OCI-LY7 (cell line): ENCODE data around the gene LHPP.

Experiments used
- EZH2phosphoT487 ChIP-seq: fragments of 200-600 bp; sonication (generic); IDR thresholded peaks from 2 replicates; pipeline ENCODE4 v1.6.1; 2018; ENCODE audit warnings: low read depth, borderline replicate concordance, mild to moderate bottlenecking, mixed run types, antibody characterized with exemption, low read length, moderate library complexity, mixed read lengths
- TF ChIP-seq, protein P1 (sequence below): fragments of 200-600 bp; sonication (generic); conservative IDR thresholded peaks from 2 replicates; pipeline ENCODE4 v1.5.1; 2014; ENCODE audit warnings: mild to moderate bottlenecking, antibody characterized with exemption, low read length, moderate library complexity, mixed read lengths

DNA sequence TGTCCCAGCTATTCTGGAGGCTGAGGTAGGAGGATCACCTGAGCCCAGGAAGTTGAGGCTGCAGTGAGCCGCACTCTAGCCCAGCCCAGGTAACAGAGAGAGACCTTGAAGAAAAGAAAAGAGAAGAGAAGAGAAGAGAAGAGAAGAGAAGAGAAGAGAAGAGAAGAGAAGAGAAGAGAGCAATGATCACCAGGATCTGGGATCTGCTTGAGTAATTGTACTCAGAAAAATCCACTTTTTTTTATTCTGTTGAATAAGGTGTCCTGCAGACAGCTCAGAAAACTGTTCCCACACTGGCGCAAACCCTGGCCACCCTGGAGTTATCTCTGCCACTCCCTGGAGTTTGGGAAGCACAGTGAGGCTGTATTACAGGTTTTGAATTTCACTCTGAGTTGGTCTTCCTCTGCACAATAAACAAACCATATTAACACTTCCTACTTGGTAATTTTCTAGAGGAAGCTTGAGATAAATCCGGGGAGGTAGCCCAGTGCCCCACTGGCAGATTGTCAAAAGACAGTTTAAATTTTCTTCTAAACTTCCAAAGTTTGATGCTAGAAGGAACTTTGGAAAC is 33.3 kb upstream of the LHPP start:
- TF ChIP-seq, protein P1, sequence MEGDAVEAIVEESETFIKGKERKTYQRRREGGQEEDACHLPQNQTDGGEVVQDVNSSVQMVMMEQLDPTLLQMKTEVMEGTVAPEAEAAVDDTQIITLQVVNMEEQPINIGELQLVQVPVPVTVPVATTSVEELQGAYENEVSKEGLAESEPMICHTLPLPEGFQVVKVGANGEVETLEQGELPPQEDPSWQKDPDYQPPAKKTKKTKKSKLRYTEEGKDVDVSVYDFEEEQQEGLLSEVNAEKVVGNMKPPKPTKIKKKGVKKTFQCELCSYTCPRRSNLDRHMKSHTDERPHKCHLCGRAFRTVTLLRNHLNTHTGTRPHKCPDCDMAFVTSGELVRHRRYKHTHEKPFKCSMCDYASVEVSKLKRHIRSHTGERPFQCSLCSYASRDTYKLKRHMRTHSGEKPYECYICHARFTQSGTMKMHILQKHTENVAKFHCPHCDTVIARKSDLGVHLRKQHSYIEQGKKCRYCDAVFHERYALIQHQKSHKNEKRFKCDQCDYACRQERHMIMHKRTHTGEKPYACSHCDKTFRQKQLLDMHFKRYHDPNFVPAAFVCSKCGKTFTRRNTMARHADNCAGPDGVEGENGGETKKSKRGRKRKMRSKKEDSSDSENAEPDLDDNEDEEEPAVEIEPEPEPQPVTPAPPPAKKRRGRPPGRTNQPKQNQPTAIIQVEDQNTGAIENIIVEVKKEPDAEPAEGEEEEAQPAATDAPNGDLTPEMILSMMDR = no peak
- no peak for TF ChIP-seq EZH2phosphoT487
